Hepatocyte (in vitro differentiated cells): ENCODE results near the gene HOTAIR.

Experiments used
- CTCF ChIP-seq: fragments of 200-600 bp; sonication (generic); IDR thresholded peaks from 2 replicates; pipeline ENCODE4 v1.5.1; 2016; ENCODE audit warnings: antibody characterized with exemption, mild to moderate bottlenecking; ENCODE audit not compliant: poor library complexity
- EZH2 ChIP-seq: fragments of 200-600 bp; sonication (generic); IDR thresholded peaks from 2 replicates; pipeline ENCODE4 v1.6.1; 2016; ENCODE audit warnings: antibody characterized with exemption, mild to moderate bottlenecking, borderline replicate concordance

GRCh38 chr12:53980802-53981496, 6.2 kb upstream of the HOTAIR start:
- TF ChIP-seq CTCF: no peak
- TF ChIP-seq EZH2: no peak
